ENCODE measurements around the gene NIT1.
A peak's percentile ranks its signal among the peaks of the same experiment; 100 is the strongest.

The NIT1 gene

DNA sequence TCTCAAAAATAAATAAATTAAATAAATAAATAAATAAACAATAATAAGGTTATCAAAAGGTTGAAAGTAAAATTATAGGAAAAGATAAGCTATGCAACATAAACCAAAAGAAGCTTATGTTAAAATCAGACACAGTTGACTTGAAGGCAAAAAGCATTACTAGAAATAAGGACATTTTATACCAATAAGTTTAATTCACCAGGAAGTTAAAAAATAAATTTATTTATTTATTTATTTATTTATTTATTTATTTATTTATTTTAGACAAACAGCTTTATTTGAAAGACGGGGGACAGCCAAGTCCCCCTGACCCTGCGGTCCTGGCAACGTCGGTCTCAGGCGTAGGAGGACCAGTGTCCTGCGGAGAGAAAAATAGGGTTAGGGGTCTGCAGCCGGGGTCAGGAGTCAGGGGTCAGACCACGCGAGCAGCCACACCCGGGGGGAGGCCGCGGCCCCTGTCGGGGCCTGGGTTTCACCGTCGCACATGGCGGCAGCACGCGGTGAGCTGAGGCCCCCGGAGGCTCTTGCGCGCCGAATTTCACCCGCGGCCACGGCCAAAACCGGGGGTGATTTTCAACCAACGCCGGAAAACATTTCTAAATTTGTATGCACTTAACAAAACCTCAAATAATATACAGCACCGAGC lies 23.0 kb downstream of the NIT1 start:
- no peak overlapping the region for H3K27ac ChIP-seq (ENCODE audit: low read length)
- H3K79me2 ChIP-seq (ENCODE audit: low read length), result no peaks in the 10 kb centered on the region
- H3K9ac ChIP-seq (ENCODE audit: low read length), result no peak overlapping the region
- H3K4me3 ChIP-seq (ENCODE audit: low read length), result no peak overlapping the region
- no peaks in the 10 kb centered on the region for H3K4me1 ChIP-seq (ENCODE audit: low read length)
- TF ChIP-seq, protein P1, sequence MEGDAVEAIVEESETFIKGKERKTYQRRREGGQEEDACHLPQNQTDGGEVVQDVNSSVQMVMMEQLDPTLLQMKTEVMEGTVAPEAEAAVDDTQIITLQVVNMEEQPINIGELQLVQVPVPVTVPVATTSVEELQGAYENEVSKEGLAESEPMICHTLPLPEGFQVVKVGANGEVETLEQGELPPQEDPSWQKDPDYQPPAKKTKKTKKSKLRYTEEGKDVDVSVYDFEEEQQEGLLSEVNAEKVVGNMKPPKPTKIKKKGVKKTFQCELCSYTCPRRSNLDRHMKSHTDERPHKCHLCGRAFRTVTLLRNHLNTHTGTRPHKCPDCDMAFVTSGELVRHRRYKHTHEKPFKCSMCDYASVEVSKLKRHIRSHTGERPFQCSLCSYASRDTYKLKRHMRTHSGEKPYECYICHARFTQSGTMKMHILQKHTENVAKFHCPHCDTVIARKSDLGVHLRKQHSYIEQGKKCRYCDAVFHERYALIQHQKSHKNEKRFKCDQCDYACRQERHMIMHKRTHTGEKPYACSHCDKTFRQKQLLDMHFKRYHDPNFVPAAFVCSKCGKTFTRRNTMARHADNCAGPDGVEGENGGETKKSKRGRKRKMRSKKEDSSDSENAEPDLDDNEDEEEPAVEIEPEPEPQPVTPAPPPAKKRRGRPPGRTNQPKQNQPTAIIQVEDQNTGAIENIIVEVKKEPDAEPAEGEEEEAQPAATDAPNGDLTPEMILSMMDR (IDR thresholded peaks at IDR 0.05; ENCODE audit: low read depth, low read length), result no peak
- no peak for TF ChIP-seq EZH2phosphoT487 (IDR thresholded peaks at IDR 0.05; ENCODE audit: low read depth)
- H3K4me2 ChIP-seq (ENCODE audit: low read length), result no peak overlapping the region
- H2AFZ ChIP-seq (ENCODE audit: low read depth, low read length), result no peak overlapping the region
- H3K9me3 ChIP-seq (ENCODE audit: insufficient read depth, low read length), result no peaks in the 10 kb centered on the region
- no peaks in the 10 kb centered on the region for H3K36me3 ChIP-seq (replicated peaks; ENCODE audit: low read depth, low read length)
- H3K27me3 ChIP-seq (ENCODE audit: low read depth, low read length), result no peaks in the 10 kb centered on the region
- no peaks in the 10 kb centered on the region for H4K20me1 ChIP-seq (ENCODE audit: insufficient read depth, low read length)

DNA sequence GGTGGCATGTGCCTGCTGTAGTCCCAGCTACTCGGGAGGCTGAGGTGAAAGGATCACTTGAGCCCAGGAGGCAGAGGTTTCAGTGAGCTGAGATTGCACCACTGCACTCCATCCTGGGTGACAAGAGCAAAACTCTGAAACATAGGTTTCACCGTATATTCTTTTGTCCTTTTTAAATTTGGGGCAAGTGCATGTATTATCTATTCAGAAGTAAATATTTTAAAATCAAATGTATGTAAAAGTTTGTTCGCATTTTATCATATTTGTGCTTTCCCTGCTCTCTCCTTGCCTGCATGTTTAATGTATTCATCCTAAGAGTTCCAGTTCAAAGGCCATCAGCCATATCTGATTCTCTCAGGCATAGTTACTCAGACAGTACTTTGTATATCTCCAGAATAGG lies 27.9 kb downstream of the NIT1 start:
- H3K9me3 ChIP-seq (ENCODE audit: insufficient read depth, low read length), result no peaks in the 10 kb centered on the region
- H4K20me1 ChIP-seq (ENCODE audit: insufficient read depth, low read length), result no peaks in the 10 kb centered on the region
- no peaks in the 10 kb centered on the region for H3K36me3 ChIP-seq (replicated peaks; ENCODE audit: low read depth, low read length)
- H3K4me1 ChIP-seq (ENCODE audit: low read length), result no peaks in the 10 kb centered on the region
- no peaks in the 10 kb centered on the region for H3K79me2 ChIP-seq (ENCODE audit: low read length)
- H3K4me3 ChIP-seq (ENCODE audit: low read length), result no peak overlapping the region
- no peaks in the 10 kb centered on the region for H3K27me3 ChIP-seq (ENCODE audit: low read depth, low read length)
- no peak overlapping the region for H2AFZ ChIP-seq (ENCODE audit: low read depth, low read length)
- TF ChIP-seq EZH2phosphoT487 (IDR thresholded peaks at IDR 0.05; ENCODE audit: low read depth), result no peak
- TF ChIP-seq, protein P1 (IDR thresholded peaks at IDR 0.05; ENCODE audit: low read depth, low read length), result no peak
- H3K4me2 ChIP-seq (ENCODE audit: low read length), result no peak overlapping the region
- H3K9ac ChIP-seq (ENCODE audit: low read length), result no peak overlapping the region
- H3K27ac ChIP-seq (ENCODE audit: low read length), result no peak overlapping the region

DNA sequence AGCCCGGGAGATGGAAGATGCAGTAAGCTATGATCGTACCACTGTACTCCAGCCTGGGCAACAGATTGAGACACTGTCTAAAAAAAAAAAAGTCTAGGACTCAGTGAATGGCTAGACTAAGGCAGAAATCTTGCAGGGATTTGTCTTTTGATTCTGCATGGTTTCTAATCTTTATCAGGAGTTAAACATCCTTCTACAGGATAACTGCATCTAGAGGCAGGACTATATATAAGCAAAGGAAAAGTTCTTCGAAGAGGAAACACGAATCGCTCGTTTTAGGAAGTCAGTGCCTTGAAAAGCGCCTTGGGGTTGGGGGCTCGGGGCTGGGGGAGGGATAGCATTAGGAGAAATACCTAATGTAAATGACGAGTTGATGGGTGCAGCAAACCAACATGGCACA lies 35.3 kb downstream of the NIT1 start:
- Histone ChIP-seq H3K27me3 (ENCODE audit: low read depth, low read length) (no peaks in the 10 kb centered on the region), H4K20me1 (ENCODE audit: insufficient read depth, low read length) (no peaks in the 10 kb centered on the region), H3K4me2 (ENCODE audit: low read length) (peak overlapping the region; percentile 80), H2AFZ (ENCODE audit: low read depth, low read length) (peak overlapping the region; percentile 34; the same call in 1 of the 2 replicates), H3K4me1 (ENCODE audit: low read length) (peaks cover 9% of the 10 kb centered on the region), H3K79me2 (ENCODE audit: low read length) (peaks cover 17% of the 10 kb centered on the region), H3K4me3 (ENCODE audit: low read length) (peak overlapping the region; percentile 88), H3K9me3 (ENCODE audit: insufficient read depth, low read length) (no peaks in the 10 kb centered on the region), H3K36me3 (replicated peaks; ENCODE audit: low read depth, low read length) (peaks cover 5% of the 10 kb centered on the region), H3K27ac (ENCODE audit: low read length) (peak overlapping the region; percentile 90; the same call in 1 of the 2 replicates), H3K9ac (ENCODE audit: low read length) (peak overlapping the region; percentile 92)
- no peak for TF ChIP-seq EZH2phosphoT487 (IDR thresholded peaks at IDR 0.05; ENCODE audit: low read depth)
- TF ChIP-seq, protein P1 (IDR thresholded peaks at IDR 0.05; ENCODE audit: low read depth, low read length), result no peak

DNA sequence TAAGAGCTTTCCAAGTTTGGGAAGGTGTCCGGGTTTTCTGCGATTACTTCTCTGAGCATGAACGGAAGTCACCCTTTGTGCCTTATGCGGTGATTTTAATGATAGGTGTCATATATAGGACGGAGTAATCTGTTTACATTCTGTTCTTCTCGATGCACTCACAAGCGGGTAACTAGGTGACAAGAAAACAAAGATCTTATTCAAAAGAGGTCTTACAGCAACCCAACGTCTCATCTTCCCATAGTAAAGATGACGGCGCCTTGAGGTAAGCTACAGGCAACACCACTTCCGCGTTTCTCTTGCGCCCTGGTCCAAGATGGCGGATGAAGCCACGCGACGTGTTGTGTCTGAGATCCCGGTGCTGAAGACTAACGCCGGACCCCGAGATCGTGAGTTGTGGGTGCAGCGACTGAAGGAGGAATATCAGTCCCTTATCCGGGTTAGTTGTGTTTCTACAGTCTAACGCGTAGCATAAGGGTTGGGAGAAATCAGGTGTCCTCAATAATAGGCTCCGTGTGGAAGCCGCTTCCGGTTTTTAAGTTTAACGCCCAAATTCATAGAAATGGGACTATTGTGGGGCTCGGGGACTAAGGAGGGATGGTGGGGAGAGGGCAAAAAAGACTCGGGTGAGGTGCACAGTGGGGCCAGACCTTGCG lies 35.9 kb downstream of the NIT1 start, which contains the start of gene UFC1:
UFC1 (plus strand) TSS at position 297 of the 656 bp plus-strand sequence; CDS start at position 317, 20 bp downstream.
- H3K27ac ChIP-seq (ENCODE audit: low read length), result peak within 1 kb of the TSS; percentile 90
- H3K9ac ChIP-seq (ENCODE audit: low read length), result peak within 1 kb of the TSS; percentile 92
- H3K79me2 ChIP-seq (ENCODE audit: low read length), result peaks cover 17% of the 10 kb centered on the region
- H3K27me3 ChIP-seq (ENCODE audit: low read depth, low read length), result no peaks in the 10 kb centered on the region
- H2AFZ ChIP-seq (ENCODE audit: low read depth, low read length), result peak within 1 kb of the TSS; percentile 97
- H3K9me3 ChIP-seq (ENCODE audit: insufficient read depth, low read length), result no peaks in the 10 kb centered on the region
- peak within 1 kb of the TSS; percentile 88 for H3K4me3 ChIP-seq (ENCODE audit: low read length)
- H4K20me1 ChIP-seq (ENCODE audit: insufficient read depth, low read length), result no peaks in the 10 kb centered on the region
- peak within 1 kb of the TSS; percentile 80 for H3K4me2 ChIP-seq (ENCODE audit: low read length)
- peaks cover 13% of the 10 kb centered on the region for H3K4me1 ChIP-seq (ENCODE audit: low read length)
- H3K36me3 ChIP-seq (replicated peaks; ENCODE audit: low read depth, low read length), result peaks cover 5% of the 10 kb centered on the region
- TF ChIP-seq EZH2phosphoT487 (IDR thresholded peaks at IDR 0.05; ENCODE audit: low read depth), result no peak
- TF ChIP-seq, protein P1 (IDR thresholded peaks at IDR 0.05; ENCODE audit: low read depth, low read length), result no peak
